GM19468 (cell line): ENCODE results near the gene OGFOD1.
"Not testable (repeated sequence)": the region's sequence is repeated elsewhere in the genome, so short reads cannot be mapped to it uniquely, and the experiment has no call there.

Experiments used
- ATAC-seq: cut with Tn5 transposase; IDR thresholded peaks from one replicate; pipeline ENCODE4 v1.9.1; 2021; ENCODE audit warnings: mild to moderate bottlenecking, moderate library complexity, moderate number of reproducible peaks; ENCODE audit not compliant: unreplicated experiment; ENCODE audit errors: extremely low read depth

The OGFOD1 gene

GRCh38 chr16:56478281-56479049, 27.1 kb downstream of the OGFOD1 start:
- ATAC-seq = no peak

- no peak for ATAC-seq
Observed at GRCh38 chr16:56479469-56479868, 28.1 kb downstream of the OGFOD1 start.

GRCh38 chr16:56480776-56481467, 29.6 kb downstream of the OGFOD1 start:
- no peak for ATAC-seq

GRCh38 chr16:56481468-56482122, 30.2 kb downstream of the OGFOD1 start:
- no peak for ATAC-seq

- no peak for ATAC-seq
Observed at GRCh38 chr16:56482683-56483236, 31.4 kb downstream of the OGFOD1 start.

- no peak for ATAC-seq
Observed at GRCh38 chr16:56483394-56483793, 32.0 kb downstream of the OGFOD1 start.

- no peak for ATAC-seq
Observed at GRCh38 chr16:56488035-56488434, 36.7 kb downstream of the OGFOD1 start.

GRCh38 chr16:56488868-56489267, 37.5 kb downstream of the OGFOD1 start:
- not testable (repeated sequence) for ATAC-seq

- ATAC-seq = no peak
Observed at GRCh38 chr16:56491657-56492261, 40.4 kb downstream of the OGFOD1 start.

- no peak for ATAC-seq
Observed at GRCh38 chr16:56493126-56493525, 41.8 kb downstream of the OGFOD1 start.

GRCh38 chr16:56493815-56494214, 42.5 kb downstream of the OGFOD1 start:
- no peak for ATAC-seq

GRCh38 chr16:56505181-56505580, 53.8 kb downstream of the OGFOD1 start:
- no peak for ATAC-seq

- no peak for ATAC-seq
Observed at GRCh38 chr16:56506941-56507340, 55.6 kb downstream of the OGFOD1 start.

- no peak for ATAC-seq
Observed at GRCh38 chr16:56510544-56510943, 59.2 kb downstream of the OGFOD1 start.

GRCh38 chr16:56512025-56512424, 60.7 kb downstream of the OGFOD1 start:
- no peak for ATAC-seq

- no peak for ATAC-seq
Observed at GRCh38 chr16:56513091-56513490, 61.7 kb downstream of the OGFOD1 start.

- ATAC-seq = no peak
Observed at GRCh38 chr16:56513972-56514371, 62.6 kb downstream of the OGFOD1 start.

- ATAC-seq = no peak
Observed at GRCh38 chr16:56514845-56515244, 63.5 kb downstream of the OGFOD1 start.

GRCh38 chr16:56515665-56516064, 64.3 kb downstream of the OGFOD1 start:
- ATAC-seq = no peak

GRCh38 chr16:56517206-56517605, 65.9 kb downstream of the OGFOD1 start:
- no peak for ATAC-seq
